HepG2 (cell line): Measurements from ENCODE around the gene PDP2. TPM values are rescaled to one million over a fixed set of nuclear protein-coding genes. Genes with fewer than 3 reads are reported as not detected.
A peak's percentile ranks its signal among the peaks of the same experiment; 100 is the strongest.

Source experiments
- AKAP8 ChIP-seq: sonication (generic); formaldehyde crosslinking; IDR thresholded peaks from 2 replicates; pipeline ENCODE4 v1.5.1; 2020; ENCODE audit warnings: mild to moderate bottlenecking, missing genetic modification reagents
- CAMTA2 ChIP-seq: sonication (generic); formaldehyde crosslinking; IDR thresholded peaks from 2 replicates; pipeline ENCODE4 v1.4.0; 2020; ENCODE audit warnings: mild to moderate bottlenecking, missing genetic modification reagents, borderline replicate concordance
- ETV5 ChIP-seq: IDR thresholded peaks from 2 replicates; pipeline ENCODE4 v1.6.1; 2018; ENCODE audit warnings: missing biosample characterization, missing genetic modification reagents, inconsistent platforms, borderline replicate concordance
- GMEB1 ChIP-seq: sonication (generic); formaldehyde crosslinking; IDR thresholded peaks from 2 replicates; pipeline ENCODE4 v1.5.1; 2020; ENCODE audit warnings: missing genetic modification reagents, mild to moderate bottlenecking, borderline replicate concordance
- HDAC1 ChIP-seq: sonication (generic); formaldehyde crosslinking; IDR thresholded peaks from 2 replicates; pipeline ENCODE4 v1.5.1; 2020; ENCODE audit warnings: mild to moderate bottlenecking, missing genetic modification reagents
- HOMEZ ChIP-seq: IDR thresholded peaks from 2 replicates; pipeline ENCODE4 v1.6.1; 2016; ENCODE audit warnings: low read depth
- IRF2 ChIP-seq: IDR thresholded peaks from 2 replicates; pipeline ENCODE4 v1.6.1; 2018; ENCODE audit warnings: missing genetic modification reagents, missing compliant biosample characterization
- KDM6A ChIP-seq: IDR thresholded peaks from 2 replicates; pipeline ENCODE4 v1.6.1; 2016; ENCODE audit warnings: low read depth
- KLF11 ChIP-seq: IDR thresholded peaks from 2 replicates; pipeline ENCODE4 v1.6.1; 2016; ENCODE audit warnings: missing compliant biosample characterization
- MTF1 ChIP-seq: sonication (generic); formaldehyde crosslinking; IDR thresholded peaks from 2 replicates; pipeline ENCODE4 v1.5.0; 2020; ENCODE audit warnings: missing genetic modification reagents
- NFKBIZ ChIP-seq: IDR thresholded peaks from 2 replicates; pipeline ENCODE4 v1.6.1; 2018; ENCODE audit warnings: missing genetic modification reagents, missing compliant biosample characterization
- PAWR ChIP-seq: sonication (generic); formaldehyde crosslinking; IDR thresholded peaks from 2 replicates; pipeline ENCODE4 v1.4.0; 2020; ENCODE audit warnings: missing genetic modification reagents, mild to moderate bottlenecking, borderline replicate concordance
- SAFB2 ChIP-seq: sonication (generic); formaldehyde crosslinking; IDR thresholded peaks from 2 replicates; pipeline ENCODE4 v1.5.1; 2020; ENCODE audit warnings: missing genetic modification reagents, low read depth, mild to moderate bottlenecking, borderline replicate concordance
- SUZ12 ChIP-seq: fragments of 150-350 bp; IDR thresholded peaks from 2 replicates; pipeline ENCODE4 v1.6.1; 2014; ENCODE audit warnings: low read depth, low read length
- TCF12 ChIP-seq, 2 experiments: fragments of 450-650 bp in 1 of 2; sonication (generic) in 1 of 2; formaldehyde crosslinking in 1 of 2; IDR thresholded peaks; 2 replicates each; pipeline versions ENCODE4 v1.6.1 to v1.8.0; 2017 to 2022; ENCODE audit warnings: antibody characterized with exemption in 1 of 2, mild to moderate bottlenecking in 1 of 2, missing genetic modification reagents in 1 of 2, moderate library complexity in 1 of 2
- TFDP2 ChIP-seq: sonication (generic); formaldehyde crosslinking; IDR thresholded peaks from 2 replicates; pipeline ENCODE4 v1.4.0; 2020; ENCODE audit warnings: missing genetic modification reagents
- ZBTB34 ChIP-seq: sonication (generic); formaldehyde crosslinking; IDR thresholded peaks from 2 replicates; pipeline ENCODE4 v1.8.0; 2022; ENCODE audit warnings: mild to moderate bottlenecking, missing genetic modification reagents
- ZNF333 ChIP-seq: sonication (generic); formaldehyde crosslinking; IDR thresholded peaks from 2 replicates; pipeline ENCODE4 v1.4.0; 2020; ENCODE audit warnings: mild to moderate bottlenecking, missing genetic modification reagents, borderline replicate concordance
- ZNF33B ChIP-seq: sonication (generic); formaldehyde crosslinking; IDR thresholded peaks from 2 replicates; pipeline ENCODE4 v1.5.1; 2020; ENCODE audit warnings: mild to moderate bottlenecking, missing genetic modification reagents
- ZNF367 ChIP-seq: sonication (generic); formaldehyde crosslinking; IDR thresholded peaks from 2 replicates; pipeline ENCODE4 v1.4.0; 2020; ENCODE audit warnings: missing genetic modification reagents, borderline replicate concordance
- ZNF770 ChIP-seq: sonication (generic); formaldehyde crosslinking; IDR thresholded peaks from 2 replicates; pipeline ENCODE4 v1.5.0; 2020; ENCODE audit warnings: mild to moderate bottlenecking, missing genetic modification reagents
- polyA plus RNA-seq, 8 experiments: library from polyadenylated mRNA; depleted of rRNA in 3 of 8; stranded (reverse) in 7 of 8; unstranded in 1 of 8; fragments of >200 nt; fragmentation: Illumina TruSeq in 4 of 8; extraction: Trizol in 4 of 8; gene quantifications; 2 replicates each; pipeline versions ENCODE4 v1.2.1 to v1.2.3, GENCODE V29; 2011 to 2016; ENCODE audit warnings: low read depth in 4 of 8, missing spikeins in 1 of 8, mixed read lengths in 1 of 8; ENCODE audit not compliant: insufficient read depth in 1 of 8
- total RNA-seq, 5 experiments: library from RNA; depleted of rRNA; stranded (reverse); fragments of >200 nt; fragmentation: Illumina TruSeq; extraction: Trizol; gene quantifications; 2 replicates each; pipeline ENCODE4 v1.2.3, GENCODE V29; 2016; ENCODE audit warnings: low read depth in 1 of 5

PDP2 gene
- total and polyA plus RNA-seq, 2 of the 13 experiments (the other 11 are each of a cell fraction or from before 2014, with no cell fraction given): 12.8 to 15.8 TPM

- TF ChIP-seq HOMEZ (CRISPR knock-in tag) (no peak), IRF2 (peak; percentile 61), AKAP8 (CRISPR knock-in tag) (peak; percentile 86; the same call in 1 of the 2 replicates), CAMTA2 (peak; percentile 95), GMEB1 (CRISPR knock-in tag) (peak; percentile 60), HDAC1 (CRISPR knock-in tag) (peak; percentile 92), SUZ12 (no peak), ZBTB34 (CRISPR knock-in tag) (0 out of 2 replicates have a peak, but pooled peaks have one; percentile 32), NFKBIZ (CRISPR knock-in tag) (peak; percentile 71), TCF12 (IDR thresholded peaks at IDR 0.05) (no peak), TCF12 (CRISPR knock-in tag; IDR thresholded peaks at IDR 0.05) (peak; percentile 80), PAWR (CRISPR knock-in tag) (no peak), ZNF367 (no peak), ZNF770 (CRISPR knock-in tag) (peak; percentile 78), SAFB2 (CRISPR knock-in tag) (peak; percentile 97), ZNF333 (peak; percentile 71), MTF1 (CRISPR knock-in tag) (peak; percentile 81), TFDP2 (CRISPR knock-in tag) (peak; percentile 95), ETV5 (CRISPR knock-in tag) (peak; percentile 78), KLF11 (CRISPR knock-in tag) (peak; percentile 100), KDM6A (CRISPR knock-in tag) (no peak), ZNF33B (CRISPR knock-in tag) (peak; percentile 87; the same call in 1 of the 2 replicates)
These were observed at the start of gene PDP2 (continued) for GRCh38 chr16:66880288-66881013.
